Activated CD4-positive, alpha-beta T cell treated with anti-CD3 and anti-CD28 coated beads for 4 hours (primary cell): ENCODE data around the gene CCDC33.
"Not testable (repeated sequence)": the region's sequence is repeated elsewhere in the genome, so short reads cannot be mapped to it uniquely, and the experiment has no call there.

ENCODE experiments used
- DNase-seq, 2 donors: peaks; one replicate each; pipeline ENCODE4 v3.0.0-alpha.2; 2020

CCDC33 gene

GRCh38 chr15:74338676-74339075, 102.5 kb downstream of the CCDC33 start:
- no peak for DNase-seq

DNA sequence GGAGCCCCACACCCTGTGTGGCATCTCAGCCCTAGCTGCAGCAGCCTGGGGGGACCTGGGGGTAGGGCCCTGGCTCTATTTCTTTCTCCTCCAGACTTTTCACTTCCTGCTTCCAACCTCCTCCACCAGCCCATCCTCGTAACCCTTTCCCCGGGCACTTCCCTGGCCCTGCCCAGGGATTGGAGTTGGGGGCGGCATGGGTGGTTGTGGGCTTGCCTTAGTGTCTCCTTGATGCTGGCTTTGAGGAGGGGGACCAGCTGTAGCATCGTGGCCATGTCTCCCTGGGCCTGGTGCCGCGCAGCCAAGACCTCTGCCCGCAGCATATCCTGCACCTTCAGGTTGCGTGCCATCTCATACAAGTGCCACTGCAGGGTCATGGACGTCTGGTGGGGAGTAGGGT, 103.2 kb downstream of the CCDC33 start:
- no peak for DNase-seq

DNA sequence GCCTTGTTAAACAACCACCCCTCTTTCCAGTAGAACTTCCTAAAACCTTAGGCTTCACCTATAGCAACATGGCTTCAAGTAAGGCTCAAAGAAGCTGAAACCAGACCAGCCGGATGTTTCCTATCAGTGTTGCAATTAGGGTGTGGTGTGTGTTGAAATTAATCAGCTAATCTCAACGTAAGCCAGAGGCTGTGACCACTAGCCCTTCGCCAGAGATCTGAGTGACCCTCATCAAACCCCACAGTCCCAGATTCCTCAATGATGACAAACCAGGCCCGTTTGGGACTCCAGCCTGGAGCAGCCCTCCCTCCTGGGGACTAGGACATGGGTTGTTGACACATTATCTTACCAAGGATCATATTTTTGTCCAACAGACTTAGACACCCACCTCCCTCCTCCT, 104.0 kb downstream of the CCDC33 start:
- no peak for DNase-seq

- no peak for DNase-seq
Measured at GRCh38 chr15:74343127-74343796, 107.1 kb downstream of the CCDC33 start.

DNA sequence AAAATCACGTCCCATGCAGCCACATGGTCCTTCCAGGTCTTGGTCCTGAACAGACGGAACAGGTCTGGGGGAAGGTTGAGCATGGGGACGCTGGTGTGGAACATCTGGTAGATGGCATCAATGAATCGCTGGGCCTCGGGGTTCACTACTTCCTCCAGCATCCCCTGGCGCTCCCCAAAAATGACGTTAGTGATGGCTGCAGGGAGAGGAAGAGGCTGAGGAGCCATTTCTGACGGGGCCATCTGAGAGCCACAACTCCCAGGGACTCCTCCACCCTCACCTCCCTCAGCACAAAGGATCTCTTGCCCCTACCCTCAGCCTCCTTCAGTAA, 107.6 kb downstream of the CCDC33 start:
- DNase-seq: no peak

GRCh38 chr15:74345051-74345450, 108.9 kb downstream of the CCDC33 start:
- no peak for DNase-seq

DNA sequence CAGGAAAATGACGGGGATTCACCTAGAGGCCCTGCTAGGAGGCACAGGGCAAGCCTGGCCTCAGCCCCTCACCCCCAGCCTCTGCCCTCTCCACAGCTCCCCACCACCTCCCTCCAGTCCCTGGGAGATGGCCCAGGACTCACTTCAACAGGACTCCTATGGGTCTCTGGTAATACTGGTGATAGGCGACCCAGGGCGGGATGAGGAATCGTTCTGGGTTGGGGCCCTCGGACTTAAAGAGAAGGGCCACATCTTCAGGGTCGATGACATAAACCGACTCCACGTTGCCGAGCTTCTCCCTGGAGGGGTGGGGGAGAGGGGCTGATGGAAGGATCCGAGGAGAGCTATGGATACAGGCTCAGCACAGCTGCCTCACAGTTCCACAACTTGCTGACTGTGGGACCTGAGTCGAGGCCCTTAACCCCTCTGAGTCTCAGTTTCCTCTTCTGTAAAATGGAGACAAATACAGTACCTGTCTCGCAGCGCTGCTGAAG, 111.7 kb downstream of the CCDC33 start:
- no peak for DNase-seq

DNA sequence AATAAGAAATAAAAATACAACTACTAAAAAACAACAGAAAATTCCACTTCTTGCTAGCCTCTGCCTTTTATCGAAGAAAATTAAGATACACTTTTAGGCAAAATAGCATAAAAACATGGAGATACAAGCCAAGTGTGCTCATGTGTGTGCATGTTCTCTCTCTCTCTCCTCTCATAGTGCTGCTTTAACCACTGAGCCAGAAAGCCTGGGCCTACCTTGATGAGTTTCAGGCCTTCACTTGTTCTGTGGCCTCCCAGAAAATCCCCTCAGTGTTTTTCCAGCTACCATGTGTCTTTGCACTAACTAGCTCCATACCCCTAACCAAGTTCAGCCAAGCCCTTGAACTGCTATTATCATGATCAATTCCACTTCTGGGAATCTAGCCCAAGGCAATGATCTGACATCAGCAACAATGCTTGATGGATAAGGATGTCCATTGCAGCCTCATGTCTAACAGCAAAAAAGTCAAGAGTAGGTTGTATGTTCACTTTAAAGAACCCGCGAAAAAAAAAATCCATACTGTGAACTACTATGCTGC, 113.2 kb downstream of the CCDC33 start:
- DNase-seq: no peak

DNA sequence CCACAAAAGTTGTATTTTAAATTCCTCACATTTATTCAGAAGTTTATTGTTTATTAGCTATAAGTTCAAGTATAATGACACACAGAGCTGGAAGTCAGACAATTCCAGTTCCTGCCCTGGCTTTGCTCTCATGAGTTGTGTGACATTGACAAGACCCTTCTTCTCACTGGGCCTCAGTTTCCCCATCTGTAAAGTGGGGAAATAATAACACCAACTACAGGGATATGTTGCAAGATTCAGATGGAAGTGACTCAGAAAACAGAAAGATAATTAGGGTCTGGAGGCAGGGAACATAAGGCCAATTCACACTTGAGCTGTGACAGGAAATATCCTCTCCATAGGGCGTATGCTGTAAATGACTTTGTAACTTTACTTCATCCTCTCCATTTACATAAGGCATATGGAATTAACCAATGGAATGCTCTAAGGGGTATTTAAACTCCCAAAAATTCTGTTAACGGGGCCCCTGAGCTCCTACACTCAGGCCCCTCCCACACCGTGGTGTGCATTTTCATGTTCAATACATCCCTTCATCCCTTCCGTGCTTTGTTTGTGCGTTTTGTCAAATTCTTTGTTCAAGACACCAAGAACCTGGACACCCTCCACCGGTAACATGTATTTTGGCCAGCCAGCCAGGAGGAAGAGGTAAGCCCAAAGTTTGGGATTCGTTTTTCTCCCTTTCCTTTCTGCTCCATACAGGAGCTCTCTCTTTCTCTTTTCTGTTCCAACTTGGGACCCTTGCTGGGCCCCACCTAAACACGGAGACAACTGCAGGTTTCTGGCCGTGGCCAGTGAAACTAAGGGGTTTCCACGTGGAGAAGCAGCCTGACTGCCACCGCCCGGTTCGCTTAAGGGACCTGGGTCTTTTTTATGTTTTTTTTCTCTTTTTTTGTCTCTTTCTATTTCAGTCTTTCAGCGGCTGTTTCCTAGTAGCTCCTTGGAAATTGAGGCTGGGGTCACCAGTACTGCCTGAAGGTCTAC, 114.5 kb downstream of the CCDC33 start:
- no peak for DNase-seq

DNA sequence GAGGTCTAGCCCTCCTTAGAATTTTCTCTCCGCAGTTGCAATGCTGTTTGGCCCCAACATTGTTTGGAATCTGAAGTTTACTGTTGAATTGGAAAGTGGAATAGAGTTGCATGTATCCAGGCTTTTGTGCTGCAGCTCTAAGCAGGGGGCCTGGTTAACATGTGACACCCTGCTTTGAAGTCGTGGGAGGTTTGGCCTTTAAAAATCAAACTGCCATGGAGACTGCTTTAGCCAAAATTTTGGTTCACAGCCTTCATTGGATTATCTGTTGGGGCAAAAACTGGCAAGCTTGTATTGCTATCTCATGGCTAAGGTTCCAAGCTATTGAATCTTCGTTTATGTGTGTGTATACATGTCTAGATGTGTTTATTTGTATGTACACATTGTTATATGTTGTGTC, 115.5 kb downstream of the CCDC33 start:
- DNase-seq: no peak

DNA sequence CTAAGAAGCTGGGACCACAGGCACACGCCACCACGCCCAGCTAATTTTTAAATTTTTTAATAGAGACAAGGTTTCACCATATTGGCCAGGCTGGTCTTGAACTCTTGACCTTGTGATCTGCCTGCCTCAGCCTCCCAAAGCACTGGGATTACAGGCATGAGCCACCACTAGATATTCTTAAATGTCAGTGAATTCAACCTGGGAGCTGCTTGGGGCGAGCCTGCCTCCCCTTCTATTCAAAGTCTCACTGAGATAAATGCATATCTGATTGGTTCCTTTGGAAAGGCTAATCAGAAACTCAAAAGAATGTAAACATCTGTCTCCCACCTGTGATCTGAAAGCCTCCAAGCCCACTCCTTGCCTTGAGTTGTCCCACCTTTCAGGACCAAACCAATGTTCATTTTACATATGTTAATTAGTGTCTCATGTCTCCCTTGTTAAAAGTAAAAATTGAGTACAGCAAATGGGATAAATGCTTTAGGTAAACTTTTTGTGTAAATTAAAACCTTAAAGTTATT, 116.3 kb downstream of the CCDC33 start:
- no peak for DNase-seq

DNA sequence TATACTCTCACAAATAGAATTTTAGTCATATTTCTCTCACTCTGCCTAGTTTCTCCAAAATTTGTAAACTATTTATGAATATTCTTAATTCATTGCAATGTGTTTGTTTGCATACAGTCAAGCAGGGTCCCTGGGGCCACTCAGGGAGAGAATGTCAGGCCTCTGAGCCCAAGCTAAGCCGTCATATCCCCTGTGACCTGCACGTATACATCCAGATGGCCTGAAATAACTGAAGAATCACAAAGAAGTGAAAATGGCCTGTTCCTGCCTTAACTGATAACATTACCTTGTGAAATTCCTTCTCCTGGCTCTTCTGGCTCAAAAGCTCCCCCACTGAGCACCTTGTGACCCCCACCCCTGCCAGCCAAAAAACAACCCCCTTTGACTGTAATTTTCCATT, 117.9 kb downstream of the CCDC33 start:
- not testable (repeated sequence) for DNase-seq

DNA sequence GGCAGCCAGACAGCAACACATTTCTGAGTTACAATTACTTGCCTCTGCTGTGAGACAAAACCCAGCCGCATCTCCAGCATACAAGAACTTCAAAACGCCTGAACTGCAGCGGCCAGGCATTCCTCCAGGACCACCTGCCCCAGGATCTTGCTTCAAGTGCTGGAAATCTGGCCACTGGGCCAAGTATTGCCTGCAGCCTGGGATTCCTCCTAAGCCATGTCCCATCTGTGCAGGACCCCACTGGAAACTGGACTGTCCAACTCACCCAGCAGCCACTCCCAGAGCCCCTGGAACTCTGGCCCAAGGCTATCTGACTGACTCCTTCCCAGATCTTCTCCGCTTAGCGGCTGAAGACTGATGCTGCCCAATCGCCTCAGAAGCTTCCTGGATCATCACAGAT, 119.9 kb downstream of the CCDC33 start:
- not testable (repeated sequence) for DNase-seq

GRCh38 chr15:74357514-74357913, 121.4 kb downstream of the CCDC33 start:
- not testable (repeated sequence) for DNase-seq

DNA sequence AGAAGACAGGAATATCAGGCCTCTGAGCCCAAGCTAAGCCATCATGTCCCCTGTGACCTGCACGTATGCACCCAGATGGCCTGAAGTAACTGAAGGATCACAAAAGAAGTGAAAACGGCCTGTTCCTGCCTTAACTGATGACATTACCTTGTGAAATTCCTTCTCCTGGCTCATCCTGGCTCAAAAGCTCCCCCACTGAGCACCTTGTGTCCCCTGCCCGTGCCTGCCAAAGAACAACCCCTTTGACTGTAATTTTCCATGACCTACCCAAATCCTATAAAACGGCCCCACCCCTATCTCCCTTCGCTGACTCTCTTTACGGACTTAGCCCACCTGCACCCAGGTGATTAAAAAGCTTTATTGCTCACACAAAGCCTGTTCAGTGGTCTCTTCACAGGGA, 123.2 kb downstream of the CCDC33 start:
- not testable (repeated sequence) for DNase-seq

- not testable (repeated sequence) for DNase-seq
Measured at GRCh38 chr15:74360855-74361254, 124.7 kb downstream of the CCDC33 start.

GRCh38 chr15:74362482-74362881, 126.4 kb downstream of the CCDC33 start:
- no peak for DNase-seq

DNA sequence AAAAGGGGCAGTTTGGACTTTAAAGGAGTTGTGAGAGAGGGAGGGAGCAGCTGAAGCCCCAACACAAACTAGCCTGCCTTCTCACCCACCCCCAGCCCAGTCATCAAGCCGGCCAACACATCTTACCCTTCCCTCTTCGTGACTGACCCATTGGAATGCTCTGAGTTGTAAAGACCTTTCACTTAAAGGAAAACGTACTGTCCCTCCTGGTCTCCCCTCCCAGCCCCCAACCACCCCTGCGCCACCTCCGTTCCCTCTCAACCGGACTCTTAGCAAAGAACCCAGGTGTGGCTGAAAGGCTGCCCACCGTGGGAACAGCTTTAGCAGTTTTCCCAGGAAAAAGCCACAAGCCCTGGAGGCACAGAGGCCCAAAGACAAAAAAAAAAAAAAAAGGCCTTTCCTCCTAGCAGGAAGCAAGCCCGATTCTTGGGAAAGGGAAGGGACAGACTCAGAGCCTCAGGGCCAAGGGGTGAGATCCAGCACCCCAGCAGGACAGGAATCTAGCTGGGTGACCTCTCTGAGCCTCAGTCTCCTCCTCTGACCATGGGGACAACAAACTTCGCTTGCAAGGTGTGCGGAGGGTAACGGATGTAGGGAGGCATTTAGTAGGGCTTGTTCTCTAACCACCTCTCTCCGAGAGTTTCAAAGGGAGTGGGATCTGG, 128.9 kb downstream of the CCDC33 start:
- DNase-seq: no peak

- DNase-seq: no peak
Measured at GRCh38 chr15:74365598-74366445, 129.7 kb downstream of the CCDC33 start.

GRCh38 chr15:74367296-74367854, 131.2 kb downstream of the CCDC33 start, which contains the start of gene CYP11A1:
Gene CYP11A1 (minus strand): TSS chr15:74367646. CDS start chr15:74367585, 61 bp downstream.
- DNase-seq: no peak

DNA sequence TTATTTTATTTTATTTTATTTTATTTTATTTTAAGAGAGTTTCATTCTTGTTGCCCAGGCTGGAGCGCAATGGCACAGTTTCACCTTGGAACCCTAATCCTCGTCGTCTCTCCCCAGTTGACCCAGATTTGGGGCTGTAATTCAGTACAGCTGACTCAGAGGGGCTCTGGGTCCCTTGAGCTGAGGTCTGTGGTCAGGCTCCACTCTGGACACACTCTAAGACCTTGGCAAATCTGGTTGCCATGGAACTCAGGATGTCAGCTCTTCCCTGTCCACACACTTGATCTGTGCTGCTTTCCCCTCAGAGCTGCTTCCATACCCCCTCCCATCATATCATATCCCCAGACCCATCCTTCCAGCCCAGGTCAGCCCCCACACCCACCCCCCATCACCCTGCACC, 132.0 kb downstream of the CCDC33 start:
- no peak for DNase-seq
